Measurements from ENCODE around the gene TMEM259. TPM values are rescaled to one million over a fixed set of nuclear protein-coding genes. Genes with fewer than 3 reads are reported as not detected.

Gene TMEM259
- total RNA-seq, 1 donor from 2014 or later, result 119 TPM

GRCh38 chr19:1063909-1064660 lies 43.2 kb upstream of the TMEM259 start:
- intact Hi-C loops (cut with micrococcal nuclease), result no loop called here
- no peak overlapping the region for H3K27ac ChIP-seq (replicated peaks)
- peaks cover 12% of the 10 kb centered on the region for H3K9me3 ChIP-seq (replicated peaks)
- peaks cover 42% of the 10 kb centered on the region for H3K27me3 ChIP-seq (ENCODE audit: low read depth)
- DNase-seq, result no peak
- H3K4me1 ChIP-seq, result peaks cover 38% of the 10 kb centered on the region
- no peak overlapping the region for H3K4me3 ChIP-seq
- H3K36me3 ChIP-seq, result peaks cover 8% of the 10 kb centered on the region
- no peak for TF ChIP-seq CTCF (IDR thresholded peaks at IDR 0.05; ENCODE audit: borderline replicate concordance)

- no peak overlapping the region for H3K27ac ChIP-seq (replicated peaks)
- peaks cover 34% of the 10 kb centered on the region for H3K27me3 ChIP-seq (ENCODE audit: low read depth)
- peaks cover 20% of the 10 kb centered on the region for H3K9me3 ChIP-seq (replicated peaks)
- peaks cover 16% of the 10 kb centered on the region for H3K36me3 ChIP-seq
- DNase-seq, result no peak
- peaks cover 35% of the 10 kb centered on the region for H3K4me1 ChIP-seq
- intact Hi-C loops (cut with micrococcal nuclease), result no loop called here
- no peak for TF ChIP-seq CTCF (IDR thresholded peaks at IDR 0.05; ENCODE audit: borderline replicate concordance)
- H3K4me3 ChIP-seq, result no peak overlapping the region
Measured at GRCh38 chr19:1063030-1063908, 42.3 kb upstream of the TMEM259 start.

- intact Hi-C loops (cut with micrococcal nuclease), result no loop called here
- TF ChIP-seq CTCF (IDR thresholded peaks at IDR 0.05; ENCODE audit: borderline replicate concordance), result no peak
- H3K4me3 ChIP-seq, result no peak overlapping the region
Measured at GRCh38 chr19:1062387-1063029, 41.6 kb upstream of the TMEM259 start.

GRCh38 chr19:1061987-1062386 lies 41.1 kb upstream of the TMEM259 start:
- DNase-seq, result no peak
- H3K9me3 ChIP-seq (replicated peaks), result peaks cover 33% of the 10 kb centered on the region
- peaks cover 25% of the 10 kb centered on the region for H3K4me1 ChIP-seq
- peaks cover 29% of the 10 kb centered on the region for H3K36me3 ChIP-seq
- intact Hi-C loops (cut with micrococcal nuclease), result no loop called here
- no peak for TF ChIP-seq CTCF (IDR thresholded peaks at IDR 0.05; ENCODE audit: borderline replicate concordance)
- H3K27me3 ChIP-seq (ENCODE audit: low read depth), result peaks cover 21% of the 10 kb centered on the region
- H3K4me3 ChIP-seq, result no peak overlapping the region
- H3K27ac ChIP-seq (replicated peaks), result no peak overlapping the region

More at GRCh38 chr19:1062387-1063029, 41.6 kb upstream of the TMEM259 start:
- H3K27ac ChIP-seq (replicated peaks), result no peak overlapping the region
- peaks cover 23% of the 10 kb centered on the region for H3K36me3 ChIP-seq
- peaks cover 26% of the 10 kb centered on the region for H3K27me3 ChIP-seq (ENCODE audit: low read depth)
- peaks cover 31% of the 10 kb centered on the region for H3K4me1 ChIP-seq
- DNase-seq, result no peak
- peaks cover 28% of the 10 kb centered on the region for H3K9me3 ChIP-seq (replicated peaks)

GRCh38 chr19:1060689-1061088 lies 39.8 kb upstream of the TMEM259 start:
- DNase-seq, result no peak
- Histone ChIP-seq H3K4me1 (peaks cover 12% of the 10 kb centered on the region), H3K27me3 (ENCODE audit: low read depth) (peaks cover 8% of the 10 kb centered on the region), H3K9me3 (replicated peaks) (peaks cover 46% of the 10 kb centered on the region), H3K27ac (replicated peaks) (no peak overlapping the region), H3K4me3 (no peak overlapping the region), H3K36me3 (peaks cover 42% of the 10 kb centered on the region)
- intact Hi-C loops (cut with micrococcal nuclease), result no loop called here
- no peak for TF ChIP-seq CTCF (IDR thresholded peaks at IDR 0.05; ENCODE audit: borderline replicate concordance)
